Peyer's patch (tissue), 4 donors: ENCODE results near the gene BSPRY.
A peak's percentile ranks its signal among the peaks of the same experiment; 100 is the strongest.

Experiments used
- CTCF ChIP-seq, 6 experiments: fragments of 450-650 bp in 4 of 6; fragments of 200-600 bp in 2 of 6; sonication (generic) in 1 of 6; IDR thresholded peaks; one replicate each; pipeline ENCODE4 v1.5.1; 2017 to 2019; ENCODE audit warnings: antibody characterized with exemption in 6 of 6, mild to moderate bottlenecking in 3 of 6, moderate library complexity in 1 of 6
- POLR2A ChIP-seq, 2 donors: fragments of 450-650 bp; IDR thresholded peaks; one replicate each; pipeline ENCODE4 v1.5.1; 2017; ENCODE audit warnings: antibody characterized with exemption in 2 of 2, mild to moderate bottlenecking in 2 of 2, moderate library complexity in 2 of 2

DNA sequence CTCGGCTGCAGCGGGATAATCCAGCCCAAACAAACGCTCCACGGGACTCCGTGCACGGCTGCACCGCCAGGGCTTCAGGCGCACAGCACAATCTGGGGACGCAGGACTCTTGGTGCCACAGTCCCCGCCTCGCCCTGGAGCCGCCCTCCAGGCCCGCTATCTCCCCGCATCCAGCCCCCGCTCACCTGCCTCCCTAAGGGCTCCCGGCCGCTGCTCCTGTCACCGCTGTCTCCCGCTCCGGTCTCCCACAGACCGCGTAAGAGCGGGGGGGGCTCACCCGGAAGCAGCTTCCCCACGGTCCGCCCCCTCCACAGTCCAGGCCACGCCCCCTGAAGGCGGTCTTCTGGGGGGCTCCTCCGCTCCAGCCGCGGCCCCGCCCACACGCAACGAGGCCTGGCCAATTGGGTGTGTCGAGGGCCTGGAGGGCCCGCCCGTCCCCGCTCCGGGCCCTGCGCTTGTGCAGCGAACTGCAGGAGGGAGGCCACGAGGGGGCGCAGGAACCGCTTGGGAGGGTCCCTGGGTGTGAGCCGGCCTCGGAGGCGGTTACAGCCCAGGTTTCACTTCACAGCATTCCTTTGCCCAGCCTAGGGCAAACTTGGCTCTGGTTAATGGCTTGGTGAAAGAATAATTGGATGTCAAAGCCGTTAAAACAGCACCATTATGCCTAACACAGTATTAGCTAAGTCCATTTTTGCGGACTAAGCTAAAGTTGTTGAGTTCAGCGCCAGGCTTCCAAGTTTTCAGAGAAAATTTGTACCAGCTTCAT lies 51.9 kb downstream of the BSPRY start, which contains the start of gene ALAD:
- peak; percentile 90 to 98 (median 96) for TF ChIP-seq CTCF (IDR thresholded peaks at IDR 0.05)
- TF ChIP-seq POLR2A (IDR thresholded peaks at IDR 0.05) = peak; percentile 76 to 79
